Caco-2 (cell line): Measurements from ENCODE around the gene PTPRO. TPM values are rescaled to one million over a fixed set of nuclear protein-coding genes. Genes with fewer than 3 reads are reported as not detected.

Experiments
- BruUV-seq: library from RNA; stranded (reverse); fragments of 400-500 nt; replicated peaks from 2 replicates; lab custom pipeline; 2021; lab: Mats Ljungman, UMichigan
- CTCF ChIA-PET: fragments of 300-600 bp; sonication (Branson Sonifier 250); formaldehyde crosslinking; loops from one replicate; lab custom pipeline; 2022; ENCODE audit warnings: antibody characterized with exemption; lab: Charles Lee
- POLR2A ChIA-PET: fragments of 300-600 bp; sonication (Branson Sonifier 250); formaldehyde crosslinking; loops from one replicate; lab custom pipeline; 2022; ENCODE audit warnings: antibody characterized with exemption; lab: Charles Lee
- DNase-seq, 2 experiments: peaks; one replicate each; pipeline versions ENCODE4 v3.0.0 to v3.0.0-alpha.2; 2020 to 2022
- H3K27me3 ChIP-seq: replicated peaks from 2 replicates; pipeline ENCODE4 v1.6.0; 2011; ENCODE audit warnings: low read length; ENCODE audit not compliant: control insufficient read depth, insufficient read depth
- H3K36me3 ChIP-seq: 2 replicates; pipeline ENCODE4 v1.5.1; 2011; ENCODE audit warnings: low read length; ENCODE audit not compliant: control insufficient read depth, insufficient read depth
- H3K4me1 ChIP-seq: fragments of 250-450 bp; sonication (Bioruptor Pico); 2 replicates; pipeline ENCODE4 v1.5.1; 2020; ENCODE audit warnings: mild to moderate bottlenecking
- H3K4me3 ChIP-seq: 2 replicates; pipeline ENCODE4 v1.5.1; 2011; ENCODE audit warnings: low read depth, mild to moderate bottlenecking, control low read depth, low read length
- H3K9me3 ChIP-seq: fragments of 250-450 bp; sonication (Bioruptor Pico); 2 replicates; pipeline ENCODE4 v1.5.1; 2020; ENCODE audit warnings: mild to moderate bottlenecking, moderate library complexity
- H3K27ac Mint-ChIP-seq: one replicate; pipeline ENCODE4 v1.8.0; 2022; ENCODE audit warnings: mixed read lengths; ENCODE audit not compliant: unreplicated experiment
- H3K27me3 Mint-ChIP-seq: one replicate; pipeline ENCODE4 v1.8.0; 2022; ENCODE audit warnings: mixed read lengths; ENCODE audit not compliant: insufficient read depth, unreplicated experiment
- H3K36me3 Mint-ChIP-seq: one replicate; pipeline ENCODE4 v1.8.0; 2022; ENCODE audit warnings: mild to moderate bottlenecking, mixed read lengths; ENCODE audit not compliant: insufficient read depth, unreplicated experiment
- H3K4me1 Mint-ChIP-seq: one replicate; pipeline ENCODE4 v1.8.0; 2022; ENCODE audit warnings: low read depth, mixed read lengths; ENCODE audit not compliant: unreplicated experiment
- H3K4me3 Mint-ChIP-seq: one replicate; pipeline ENCODE4 v1.8.0; 2022; ENCODE audit warnings: mild to moderate bottlenecking, moderate library complexity, mixed read lengths; ENCODE audit not compliant: unreplicated experiment
- H3K9me3 Mint-ChIP-seq: one replicate; pipeline ENCODE4 v1.8.0; 2022; ENCODE audit warnings: mixed read lengths; ENCODE audit not compliant: unreplicated experiment
- intact Hi-C: fragments of 100-400 bp; cut with micrococcal nuclease; formaldehyde crosslinking; loops from one replicate; pipeline ENCODE4 v1.10.0; 2022; ENCODE audit not compliant: unreplicated experiment
- total RNA-seq: library from RNA; stranded (reverse); gene quantifications from 2 replicates; pipeline ENCODE4 v1.2.3, GENCODE V29; 2022
- TF ChIP-seq, protein P1 (sequence below), 2 experiments: fragments of 200-600 bp in 1 of 2; IDR thresholded peaks; 1 replicate in 1 of 2; 2 replicates in 1 of 2; pipeline versions ENCODE4 v1.5.1 to v1.8.0; 2011 to 2022; ENCODE audit warnings: antibody characterized with exemption in 1 of 2, control low read depth in 1 of 2, inconsistent platforms in 1 of 2, low read depth in 1 of 2, low read length in 1 of 2, mild to moderate bottlenecking in 1 of 2, moderate library complexity in 1 of 2; ENCODE audit not compliant: insufficient read depth in 1 of 2, severe bottlenecking in 1 of 2, unreplicated experiment in 1 of 2

The PTPRO gene
- total RNA-seq, 1 experiment from 2014 or later: not detected

DNA sequence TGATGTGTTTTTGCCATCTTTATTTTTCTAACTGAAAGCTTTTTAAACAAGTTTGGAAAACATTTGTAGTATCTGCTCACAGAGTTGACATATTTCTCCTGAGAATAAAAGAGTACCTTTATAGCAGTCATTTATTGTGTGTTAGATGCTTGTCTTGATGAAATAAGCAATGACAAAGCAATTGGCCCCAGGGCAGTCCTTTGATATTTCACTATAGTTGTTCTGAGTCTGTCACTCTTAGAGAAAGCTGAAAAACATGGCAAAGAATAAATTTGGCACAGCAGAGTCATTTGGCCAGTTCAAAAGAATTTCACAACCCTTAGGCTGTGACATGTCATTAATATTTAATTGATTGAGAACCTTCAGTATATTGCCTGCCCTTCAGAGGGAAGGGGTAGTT is 166.2 kb downstream of the PTPRO start:
- BruUV-seq: no TSS peak
- no peak overlapping the region for H3K27ac Mint-ChIP-seq

DNA sequence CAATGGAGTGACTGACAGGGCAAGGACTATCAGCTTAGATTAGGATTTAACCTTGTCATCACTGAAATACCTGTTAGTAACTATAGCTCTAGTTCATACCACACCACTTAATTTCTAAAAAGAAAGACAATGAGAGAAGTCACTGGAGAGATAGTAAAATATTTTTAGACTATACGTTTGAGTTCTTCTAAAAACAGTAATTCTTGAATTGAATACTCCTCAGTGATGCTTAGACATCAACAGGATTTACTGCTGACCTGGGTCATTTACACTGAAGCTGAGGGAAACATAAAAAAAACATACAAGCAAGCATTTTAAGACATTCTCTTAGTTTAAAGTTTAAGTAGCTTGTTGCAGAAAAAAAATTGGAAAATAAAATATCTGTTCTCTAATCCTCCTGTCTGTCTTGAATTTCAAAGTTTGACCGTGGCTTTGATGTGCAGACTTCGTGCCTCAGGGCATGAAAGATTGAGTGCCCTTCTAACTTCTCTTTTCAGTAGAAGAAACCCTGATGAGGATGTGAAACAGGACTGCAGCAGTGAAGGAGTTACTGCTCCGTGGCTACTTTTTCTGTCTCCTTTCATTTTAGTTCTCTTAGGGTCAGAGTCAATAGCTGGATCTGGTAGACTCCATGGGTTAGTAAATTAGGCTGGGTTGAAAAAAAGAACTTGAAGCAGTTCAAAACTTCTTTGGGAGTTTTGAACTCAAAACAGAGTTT is 172.2 kb downstream of the PTPRO start:
- BruUV-seq: no TSS peak
- no peaks in the 10 kb centered on the region for H3K9me3 ChIP-seq
- H3K4me1 Mint-ChIP-seq: no peaks in the 10 kb centered on the region

More for the DNA sequence above, 166.2 kb downstream of the PTPRO start:
- intact Hi-C loops: no loop called here
- H3K9me3 ChIP-seq: no peaks in the 10 kb centered on the region
- CTCF ChIA-PET: no interaction called here
- POLR2A ChIA-PET: no interaction called here
- Mint-ChIP-seq H3K9me3 (no peaks in the 10 kb centered on the region), H3K4me1 (no peaks in the 10 kb centered on the region), H3K27me3 (peaks cover 8% of the 10 kb centered on the region), H3K4me3 (no peak overlapping the region), H3K36me3 (no peaks in the 10 kb centered on the region)
- no peak for DNase-seq
- H3K36me3 ChIP-seq: no peaks in the 10 kb centered on the region
- H3K27me3 ChIP-seq: no peaks in the 10 kb centered on the region
- H3K4me3 ChIP-seq: no peak overlapping the region
- no peaks in the 10 kb centered on the region for H3K4me1 ChIP-seq
- TF ChIP-seq, protein P1, sequence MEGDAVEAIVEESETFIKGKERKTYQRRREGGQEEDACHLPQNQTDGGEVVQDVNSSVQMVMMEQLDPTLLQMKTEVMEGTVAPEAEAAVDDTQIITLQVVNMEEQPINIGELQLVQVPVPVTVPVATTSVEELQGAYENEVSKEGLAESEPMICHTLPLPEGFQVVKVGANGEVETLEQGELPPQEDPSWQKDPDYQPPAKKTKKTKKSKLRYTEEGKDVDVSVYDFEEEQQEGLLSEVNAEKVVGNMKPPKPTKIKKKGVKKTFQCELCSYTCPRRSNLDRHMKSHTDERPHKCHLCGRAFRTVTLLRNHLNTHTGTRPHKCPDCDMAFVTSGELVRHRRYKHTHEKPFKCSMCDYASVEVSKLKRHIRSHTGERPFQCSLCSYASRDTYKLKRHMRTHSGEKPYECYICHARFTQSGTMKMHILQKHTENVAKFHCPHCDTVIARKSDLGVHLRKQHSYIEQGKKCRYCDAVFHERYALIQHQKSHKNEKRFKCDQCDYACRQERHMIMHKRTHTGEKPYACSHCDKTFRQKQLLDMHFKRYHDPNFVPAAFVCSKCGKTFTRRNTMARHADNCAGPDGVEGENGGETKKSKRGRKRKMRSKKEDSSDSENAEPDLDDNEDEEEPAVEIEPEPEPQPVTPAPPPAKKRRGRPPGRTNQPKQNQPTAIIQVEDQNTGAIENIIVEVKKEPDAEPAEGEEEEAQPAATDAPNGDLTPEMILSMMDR (IDR thresholded peaks at IDR 0.05; ENCODE audit: insufficient read depth in 1 of 2, low read depth in 1 of 2, low read length in 1 of 2, severe bottlenecking in 1 of 2, unreplicated experiment in 1 of 2): no peak

DNA sequence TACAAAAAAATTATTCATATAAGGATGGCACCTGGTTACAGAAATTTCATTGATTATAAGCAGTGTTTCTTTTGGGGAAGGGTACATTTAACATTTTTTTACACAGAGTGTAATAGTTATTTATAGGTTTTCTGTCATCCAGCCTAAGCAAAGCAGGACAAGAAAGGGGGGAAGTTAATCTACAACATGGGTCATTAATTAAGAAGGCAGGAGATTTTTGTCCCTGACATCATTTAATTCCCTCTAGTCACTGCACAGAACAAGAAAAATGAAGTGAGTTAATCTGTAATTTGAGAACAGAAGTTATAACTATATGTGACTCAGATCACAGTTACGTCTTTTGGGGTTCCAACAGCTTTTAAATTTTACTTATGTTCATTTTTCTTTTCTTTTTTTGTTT is 173.4 kb downstream of the PTPRO start:
- H3K27me3 ChIP-seq: no peaks in the 10 kb centered on the region
- CTCF ChIA-PET: no interaction called here
- intact Hi-C loops: no loop called here
- Mint-ChIP-seq H3K27me3 (peaks cover 16% of the 10 kb centered on the region), H3K4me3 (no peak overlapping the region), H3K27ac (no peak overlapping the region), H3K36me3 (no peaks in the 10 kb centered on the region), H3K4me1 (no peaks in the 10 kb centered on the region), H3K9me3 (no peaks in the 10 kb centered on the region)
- H3K36me3 ChIP-seq: no peaks in the 10 kb centered on the region
- no TSS peak for BruUV-seq
- no peak overlapping the region for H3K4me3 ChIP-seq
- H3K9me3 ChIP-seq: no peaks in the 10 kb centered on the region
- H3K4me1 ChIP-seq: no peaks in the 10 kb centered on the region
- POLR2A ChIA-PET: no interaction called here
- no peak for DNase-seq
- TF ChIP-seq, protein P1 (IDR thresholded peaks at IDR 0.05; ENCODE audit: insufficient read depth in 1 of 2, low read depth in 1 of 2, low read length in 1 of 2, severe bottlenecking in 1 of 2, unreplicated experiment in 1 of 2): no peak

More for the DNA sequence above, 172.2 kb downstream of the PTPRO start:
- intact Hi-C loops: no loop called here
- no peak overlapping the region for H3K27ac Mint-ChIP-seq
- no peak for DNase-seq
- H3K27me3 Mint-ChIP-seq: peaks cover 14% of the 10 kb centered on the region
- CTCF ChIA-PET: no interaction called here
- no peaks in the 10 kb centered on the region for H3K9me3 Mint-ChIP-seq
- no peak overlapping the region for H3K4me3 Mint-ChIP-seq
- POLR2A ChIA-PET: interaction anchor here (0.6 kb wide), 1 partner anchor 16 kb away, joined by 3 read pairs; no protein-coding TSS in a partner anchor
- no peak overlapping the region for H3K4me3 ChIP-seq
- no peaks in the 10 kb centered on the region for H3K36me3 ChIP-seq
- H3K4me1 ChIP-seq: no peaks in the 10 kb centered on the region
- TF ChIP-seq, protein P1 (IDR thresholded peaks at IDR 0.05; ENCODE audit: insufficient read depth in 1 of 2, low read depth in 1 of 2, low read length in 1 of 2, severe bottlenecking in 1 of 2, unreplicated experiment in 1 of 2): no peak
- no peaks in the 10 kb centered on the region for H3K27me3 ChIP-seq
- H3K36me3 Mint-ChIP-seq: no peaks in the 10 kb centered on the region
